ENCODE results near the gene MCM8. TPM values are rescaled to one million over a fixed set of nuclear protein-coding genes. Genes with fewer than 3 reads are reported as not detected.

Gene MCM8
- polyA plus RNA-seq, 1 donor (not counting 4 experiments of a cell fraction or from before 2014, with no cell fraction given) = 7.0 TPM

DNA sequence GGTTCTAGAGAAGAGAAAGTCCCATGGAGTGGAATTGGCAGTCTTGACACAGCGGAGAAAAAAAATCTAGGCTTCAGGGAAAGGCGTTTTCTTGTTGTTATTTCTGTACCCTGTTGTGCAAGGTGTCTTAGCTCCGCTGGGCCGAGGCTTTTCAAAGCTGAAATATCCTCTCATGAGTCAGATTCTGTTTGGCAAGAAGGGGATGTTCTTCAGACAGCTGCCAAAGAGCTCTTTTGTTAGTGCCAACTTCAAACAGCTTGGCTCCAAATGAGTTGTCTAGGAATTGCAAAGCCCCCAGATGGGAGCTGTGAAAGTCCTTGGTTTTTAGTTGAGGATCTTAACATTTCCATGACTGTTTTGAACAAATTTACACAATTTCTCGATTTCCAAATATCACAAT lies 57.8 kb downstream of the MCM8 start:
- no peaks in the 10 kb centered on the region for H3K9me1 ChIP-seq (ENCODE audit: control insufficient read depth, extremely low read depth, insufficient read depth, low read length)
- H3K4me2 ChIP-seq (ENCODE audit: control insufficient read depth, extremely low read depth, insufficient read depth, low read depth, low read length) = peak overlapping the region; percentile 93
- peak overlapping the region; percentile 70 for H3K27ac ChIP-seq (ENCODE audit: control insufficient read depth, insufficient read depth, low read length)
- no peak for TF ChIP-seq EZH2 (IDR thresholded peaks at IDR 0.05; ENCODE audit: low read length)
- TF ChIP-seq, protein P1, sequence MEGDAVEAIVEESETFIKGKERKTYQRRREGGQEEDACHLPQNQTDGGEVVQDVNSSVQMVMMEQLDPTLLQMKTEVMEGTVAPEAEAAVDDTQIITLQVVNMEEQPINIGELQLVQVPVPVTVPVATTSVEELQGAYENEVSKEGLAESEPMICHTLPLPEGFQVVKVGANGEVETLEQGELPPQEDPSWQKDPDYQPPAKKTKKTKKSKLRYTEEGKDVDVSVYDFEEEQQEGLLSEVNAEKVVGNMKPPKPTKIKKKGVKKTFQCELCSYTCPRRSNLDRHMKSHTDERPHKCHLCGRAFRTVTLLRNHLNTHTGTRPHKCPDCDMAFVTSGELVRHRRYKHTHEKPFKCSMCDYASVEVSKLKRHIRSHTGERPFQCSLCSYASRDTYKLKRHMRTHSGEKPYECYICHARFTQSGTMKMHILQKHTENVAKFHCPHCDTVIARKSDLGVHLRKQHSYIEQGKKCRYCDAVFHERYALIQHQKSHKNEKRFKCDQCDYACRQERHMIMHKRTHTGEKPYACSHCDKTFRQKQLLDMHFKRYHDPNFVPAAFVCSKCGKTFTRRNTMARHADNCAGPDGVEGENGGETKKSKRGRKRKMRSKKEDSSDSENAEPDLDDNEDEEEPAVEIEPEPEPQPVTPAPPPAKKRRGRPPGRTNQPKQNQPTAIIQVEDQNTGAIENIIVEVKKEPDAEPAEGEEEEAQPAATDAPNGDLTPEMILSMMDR (optimal IDR thresholded peaks at IDR 0.05 in 1 of 3, IDR thresholded peaks at IDR 0.05 in 1 of 3, conservative IDR thresholded peaks at IDR 0.05 in 1 of 3; ENCODE audit: extremely low read depth in 1 of 3, insufficient read depth in 2 of 3, low read length in 3 of 3) = no peak
- peaks cover 21% of the 10 kb centered on the region for H3K4me1 ChIP-seq (ENCODE audit: control insufficient read depth, extremely low read depth, insufficient read depth, low read length)
- dilution Hi-C loops (cut with MboI; ENCODE audit: extremely low pct_ligation_motif_present, low sequenced_read_pairs) = no loop called here
- no peak overlapping the region for H2AFZ ChIP-seq (ENCODE audit: control insufficient read depth, low read length)
- peaks cover 56% of the 10 kb centered on the region for H3K79me2 ChIP-seq (ENCODE audit: control insufficient read depth, insufficient read depth, low read length)
- H3K9me3 ChIP-seq (ENCODE audit: control insufficient read depth, low read depth, low read length) = no peaks in the 10 kb centered on the region
- peak overlapping the region in 2 of 3 experiments; percentile 72 to 82 for H3K4me3 ChIP-seq (ENCODE audit: control insufficient read depth in 2 of 3, extremely low read depth in 1 of 3, insufficient read depth in 2 of 3, low read depth in 1 of 3, low read length in 3 of 3)
- peaks cover 14% of the 10 kb centered on the region for H4K20me1 ChIP-seq (ENCODE audit: control insufficient read depth, extremely low read depth, insufficient read depth, low read length)
- no peaks in the 10 kb centered on the region for H3K27me3 ChIP-seq (ENCODE audit: control insufficient read depth, extremely low read depth, insufficient read depth, low read length)
- DNase-seq (ENCODE audit: low read depth, low spot score) (peak; percentile 30), FAIRE-seq (peak; percentile 93)
- H3K36me3 ChIP-seq (ENCODE audit: control insufficient read depth in 2 of 2, extremely low read depth in 1 of 2, insufficient read depth in 2 of 2, low read length in 2 of 2) = peaks cover 19 to 21% of the 10 kb centered on the region in 2 experiments
- H3K9ac ChIP-seq (ENCODE audit: control insufficient read depth, extremely low read depth, insufficient read depth, low read length) = peak overlapping the region; percentile 84

DNA sequence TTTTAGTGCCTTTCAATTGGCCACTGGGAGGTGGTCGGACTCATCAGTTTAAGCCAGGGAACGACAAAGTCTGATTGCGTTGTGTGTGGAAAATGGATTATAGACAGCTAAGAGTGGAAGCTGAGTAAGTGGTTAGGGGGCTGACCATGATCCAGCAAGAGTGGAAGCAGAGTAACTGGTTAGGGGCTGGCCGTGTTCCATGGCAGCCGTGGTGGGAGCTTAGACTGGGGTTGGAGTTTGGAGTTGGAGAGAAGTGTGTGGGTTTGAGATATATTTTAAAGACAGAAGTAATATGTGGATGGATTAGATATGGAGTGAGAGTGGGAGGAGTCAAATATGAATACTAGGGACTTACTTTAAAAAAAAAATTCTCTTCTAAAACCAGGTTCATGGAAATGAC lies 61.7 kb downstream of the MCM8 start:
- H3K9me3 ChIP-seq (ENCODE audit: control insufficient read depth, low read depth, low read length) = no peaks in the 10 kb centered on the region
- DNase-seq (ENCODE audit: low read depth, low spot score) (no peak), FAIRE-seq (no peak)
- dilution Hi-C loops (cut with MboI; ENCODE audit: extremely low pct_ligation_motif_present, low sequenced_read_pairs) = no loop called here
- H3K27me3 ChIP-seq (ENCODE audit: control insufficient read depth, extremely low read depth, insufficient read depth, low read length) = no peaks in the 10 kb centered on the region
- no peak overlapping the region for H3K4me3 ChIP-seq (ENCODE audit: control insufficient read depth in 2 of 3, extremely low read depth in 1 of 3, insufficient read depth in 2 of 3, low read depth in 1 of 3, low read length in 3 of 3)
- H3K4me2 ChIP-seq (ENCODE audit: control insufficient read depth, extremely low read depth, insufficient read depth, low read depth, low read length) = no peak overlapping the region
- H4K20me1 ChIP-seq (ENCODE audit: control insufficient read depth, extremely low read depth, insufficient read depth, low read length) = peaks cover 11% of the 10 kb centered on the region
- H3K36me3 ChIP-seq (ENCODE audit: control insufficient read depth in 2 of 2, extremely low read depth in 1 of 2, insufficient read depth in 2 of 2, low read length in 2 of 2) = peaks cover 25 to 30% of the 10 kb centered on the region in 2 experiments
- H3K9ac ChIP-seq (ENCODE audit: control insufficient read depth, extremely low read depth, insufficient read depth, low read length) = no peak overlapping the region
- peaks cover 21% of the 10 kb centered on the region for H3K4me1 ChIP-seq (ENCODE audit: control insufficient read depth, extremely low read depth, insufficient read depth, low read length)
- no peak overlapping the region for H3K27ac ChIP-seq (ENCODE audit: control insufficient read depth, insufficient read depth, low read length)
- peaks cover 70% of the 10 kb centered on the region for H3K79me2 ChIP-seq (ENCODE audit: control insufficient read depth, insufficient read depth, low read length)
- no peak overlapping the region for H2AFZ ChIP-seq (ENCODE audit: control insufficient read depth, low read length)
- TF ChIP-seq, protein P1 (optimal IDR thresholded peaks at IDR 0.05 in 1 of 3, IDR thresholded peaks at IDR 0.05 in 1 of 3, conservative IDR thresholded peaks at IDR 0.05 in 1 of 3; ENCODE audit: extremely low read depth in 1 of 3, insufficient read depth in 2 of 3, low read length in 3 of 3) = no peak
- no peak for TF ChIP-seq EZH2 (IDR thresholded peaks at IDR 0.05; ENCODE audit: low read length)
- H3K9me1 ChIP-seq (ENCODE audit: control insufficient read depth, extremely low read depth, insufficient read depth, low read length) = no peaks in the 10 kb centered on the region
